Activated naive CD8-positive, alpha-beta T cell treated with anti-CD3 and anti-CD28 coated beads, Interleukin-2, amount 50 U/mL, for 24 hours (primary cell): Measurements from ENCODE around the gene CAMK2G.
"Not testable (repeated sequence)": the region's sequence is repeated elsewhere in the genome, so short reads cannot be mapped to it uniquely, and the experiment has no call there.

Experiments
- ATAC-seq: fragments of 150-1000 bp; cut with Tn5 transposase; one replicate; pipeline ENCODE4 v1.10.0; 2021
- DNase-seq: peaks from one replicate; pipeline ENCODE4 v3.0.0; 2021
- H3K27ac Mint-ChIP-seq: one replicate; pipeline ENCODE4 v1.8.0; 2021; ENCODE audit warnings: mild to moderate bottlenecking, mixed read lengths
- H3K27me3 Mint-ChIP-seq: one replicate; pipeline ENCODE4 v1.8.0; 2021; ENCODE audit warnings: mixed read lengths
- H3K36me3 Mint-ChIP-seq: one replicate; pipeline ENCODE4 v1.8.0; 2021; ENCODE audit warnings: low read depth, mixed read lengths
- H3K4me1 Mint-ChIP-seq: one replicate; pipeline ENCODE4 v1.8.0; 2021; ENCODE audit warnings: mixed read lengths
- H3K4me3 Mint-ChIP-seq: one replicate; pipeline ENCODE4 v1.8.0; 2021; ENCODE audit warnings: mild to moderate bottlenecking, moderate library complexity, mixed read lengths
- H3K9me3 Mint-ChIP-seq: one replicate; pipeline ENCODE4 v1.8.0; 2021; ENCODE audit warnings: mixed read lengths

Gene CAMK2G

DNA sequence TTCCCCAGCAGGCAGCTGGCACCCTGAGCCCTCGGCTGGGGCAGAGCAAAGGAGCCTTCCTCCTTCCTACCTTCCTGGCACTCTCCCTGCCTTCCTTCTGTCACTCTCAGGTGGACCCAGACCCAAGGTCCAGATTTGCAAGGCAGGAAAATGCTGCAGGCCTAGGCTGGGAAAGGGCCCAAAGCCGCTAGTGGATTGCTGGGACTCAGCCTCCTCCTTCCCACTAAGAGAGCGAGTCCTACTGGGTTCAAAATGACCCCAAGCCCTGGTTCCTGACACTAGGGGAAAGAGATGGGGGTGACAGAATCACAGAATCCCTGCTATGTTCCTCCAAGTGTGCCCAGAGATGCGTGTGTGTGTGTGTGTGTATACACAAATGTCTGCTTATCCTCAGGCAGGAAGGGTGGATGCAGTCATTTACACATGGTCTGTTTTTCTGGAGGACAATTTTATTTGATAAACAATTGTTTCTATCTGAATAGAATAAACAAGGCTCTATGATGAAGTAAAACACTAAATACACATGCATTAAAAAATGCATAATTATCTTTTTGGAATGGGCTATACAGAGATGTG is 35.3 kb upstream of the CAMK2G start:
- H3K27ac Mint-ChIP-seq: peak overlapping the region; percentile 78
- H3K36me3 Mint-ChIP-seq: no peaks in the 10 kb centered on the region
- no peaks in the 10 kb centered on the region for H3K9me3 Mint-ChIP-seq
- H3K4me1 Mint-ChIP-seq: peaks cover 40% of the 10 kb centered on the region
- H3K27me3 Mint-ChIP-seq: peaks cover 60% of the 10 kb centered on the region
- ATAC-seq (no peak), DNase-seq (no peak)
- peak overlapping the region; percentile 66 for H3K4me3 Mint-ChIP-seq

DNA sequence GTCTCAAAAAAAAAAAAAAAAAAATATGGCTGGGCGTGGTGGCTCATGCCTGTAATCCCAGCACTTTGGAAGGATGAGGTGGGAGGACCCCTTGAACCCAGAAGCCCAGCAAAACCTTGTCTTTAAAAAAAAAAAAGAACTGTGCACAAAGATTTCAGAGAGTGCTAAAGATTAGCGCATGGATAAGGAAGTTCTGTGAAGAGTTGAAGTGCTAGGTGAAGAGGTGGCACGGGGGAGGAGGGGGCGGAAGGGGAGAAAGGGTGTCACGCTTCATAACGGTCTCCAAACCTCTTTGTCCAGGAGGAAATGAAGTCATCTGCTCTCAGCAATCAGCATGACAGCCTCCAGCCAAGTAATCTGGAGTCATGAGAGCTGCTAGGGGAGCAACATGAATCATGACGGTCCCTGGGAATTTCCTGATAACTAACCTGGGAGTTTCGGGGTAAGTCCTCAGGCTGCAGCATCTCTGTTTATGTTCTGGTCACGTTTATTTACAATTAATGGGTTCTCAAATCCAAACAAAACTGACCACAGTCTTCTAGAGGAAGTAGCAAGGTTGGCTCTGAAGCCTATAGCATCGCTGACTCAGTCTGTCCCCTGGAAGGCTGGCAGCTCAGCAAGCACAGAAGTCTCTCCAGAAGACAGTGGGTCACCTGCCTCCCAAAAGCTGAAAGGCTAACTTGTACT is 34.6 kb upstream of the CAMK2G start:
- peak; percentile 80 for ATAC-seq
- Mint-ChIP-seq H3K27ac (peak overlapping the region; percentile 78), H3K4me3 (peak overlapping the region; percentile 66), H3K4me1 (peaks cover 40% of the 10 kb centered on the region), H3K9me3 (no peaks in the 10 kb centered on the region), H3K36me3 (no peaks in the 10 kb centered on the region), H3K27me3 (peaks cover 55% of the 10 kb centered on the region)
- peak; percentile 58 for DNase-seq

DNA sequence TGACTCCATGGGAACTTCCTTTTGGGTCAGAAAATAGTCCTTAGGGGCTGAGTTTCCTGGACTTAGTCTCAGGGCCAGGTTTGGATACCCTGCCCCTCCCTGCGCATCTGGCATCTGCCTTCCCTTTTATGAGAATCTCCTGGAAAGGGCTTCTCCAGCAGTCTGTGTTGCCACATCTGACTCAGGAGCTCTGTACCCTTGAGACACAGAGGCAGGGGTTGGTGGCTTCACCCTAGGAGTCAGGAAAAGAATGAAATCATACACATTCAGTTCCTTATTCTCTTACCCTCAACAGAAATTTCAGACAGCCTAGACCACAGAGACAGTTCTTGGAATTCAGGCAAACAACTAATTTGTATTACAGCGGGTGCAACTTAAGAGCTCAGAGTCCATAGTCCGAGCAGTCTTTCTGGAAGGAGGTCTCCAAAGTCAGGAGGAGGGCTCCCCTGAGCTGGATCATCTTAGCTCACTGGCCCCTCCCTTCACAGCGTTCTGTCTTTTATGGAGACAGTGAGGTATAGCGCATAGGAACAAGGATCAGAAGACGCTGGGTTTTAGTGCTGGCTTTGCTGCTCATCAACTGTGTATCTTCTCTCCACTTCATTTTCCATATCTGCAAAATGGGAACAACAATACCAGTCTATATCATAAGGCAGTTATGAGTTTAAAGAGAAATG is 33.6 kb upstream of the CAMK2G start:
- H3K36me3 Mint-ChIP-seq: no peaks in the 10 kb centered on the region
- DNase-seq (no peak), ATAC-seq (no peak)
- peaks cover 46% of the 10 kb centered on the region for H3K27me3 Mint-ChIP-seq
- H3K4me1 Mint-ChIP-seq: peaks cover 40% of the 10 kb centered on the region
- no peaks in the 10 kb centered on the region for H3K9me3 Mint-ChIP-seq
- H3K27ac Mint-ChIP-seq: peak overlapping the region; percentile 46
- peak overlapping the region; percentile 18 for H3K4me3 Mint-ChIP-seq

DNA sequence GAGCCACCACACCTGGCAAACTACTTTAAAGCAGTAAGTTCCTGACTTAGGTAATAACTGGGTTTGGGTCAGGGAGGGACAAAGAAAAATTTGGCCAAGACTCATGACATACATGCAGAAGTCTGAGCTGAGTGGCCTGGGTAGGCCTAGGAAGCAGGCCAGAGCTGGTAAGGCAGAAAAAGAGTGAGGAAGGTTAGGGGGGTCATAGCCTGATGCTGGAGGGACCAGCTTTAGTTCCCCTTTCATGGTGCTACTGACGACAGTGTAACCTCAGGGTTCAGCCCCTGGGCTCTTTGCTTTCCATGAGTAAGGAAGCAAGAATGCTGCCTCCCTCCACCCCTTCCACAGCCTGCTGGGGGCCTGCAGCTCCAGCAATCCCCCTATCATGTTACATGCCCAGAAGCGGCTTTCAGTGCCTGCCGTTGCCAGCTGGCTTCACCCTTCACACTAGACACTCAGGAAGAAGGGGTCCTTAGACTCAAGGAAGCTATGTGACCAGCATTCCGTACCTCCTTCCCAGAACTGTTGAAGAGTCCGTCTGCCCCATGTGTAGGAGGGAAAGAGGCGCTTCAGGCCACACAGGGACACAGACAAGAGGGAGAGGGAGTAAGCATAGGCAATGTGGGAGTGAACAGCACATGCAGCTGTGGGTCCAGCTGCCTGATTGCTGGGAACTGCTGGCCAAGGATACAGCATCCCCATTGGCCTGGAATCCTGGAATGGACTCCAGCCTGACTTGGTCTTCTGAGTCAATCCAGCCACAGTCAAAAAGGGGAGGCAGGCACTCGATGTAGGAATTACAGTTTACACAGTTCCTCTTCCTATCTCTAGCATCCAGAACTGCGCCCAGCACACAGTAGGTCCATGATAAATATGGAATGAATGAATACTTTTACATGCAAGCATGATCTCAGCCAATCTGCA is 32.4 kb upstream of the CAMK2G start:
- Mint-ChIP-seq H3K4me1 (peaks cover 40% of the 10 kb centered on the region), H3K27me3 (peaks cover 38% of the 10 kb centered on the region), H3K9me3 (no peaks in the 10 kb centered on the region), H3K4me3 (no peak overlapping the region), H3K36me3 (no peaks in the 10 kb centered on the region), H3K27ac (peak overlapping the region; percentile 64)
- ATAC-seq: no peak
- no peak for DNase-seq

DNA sequence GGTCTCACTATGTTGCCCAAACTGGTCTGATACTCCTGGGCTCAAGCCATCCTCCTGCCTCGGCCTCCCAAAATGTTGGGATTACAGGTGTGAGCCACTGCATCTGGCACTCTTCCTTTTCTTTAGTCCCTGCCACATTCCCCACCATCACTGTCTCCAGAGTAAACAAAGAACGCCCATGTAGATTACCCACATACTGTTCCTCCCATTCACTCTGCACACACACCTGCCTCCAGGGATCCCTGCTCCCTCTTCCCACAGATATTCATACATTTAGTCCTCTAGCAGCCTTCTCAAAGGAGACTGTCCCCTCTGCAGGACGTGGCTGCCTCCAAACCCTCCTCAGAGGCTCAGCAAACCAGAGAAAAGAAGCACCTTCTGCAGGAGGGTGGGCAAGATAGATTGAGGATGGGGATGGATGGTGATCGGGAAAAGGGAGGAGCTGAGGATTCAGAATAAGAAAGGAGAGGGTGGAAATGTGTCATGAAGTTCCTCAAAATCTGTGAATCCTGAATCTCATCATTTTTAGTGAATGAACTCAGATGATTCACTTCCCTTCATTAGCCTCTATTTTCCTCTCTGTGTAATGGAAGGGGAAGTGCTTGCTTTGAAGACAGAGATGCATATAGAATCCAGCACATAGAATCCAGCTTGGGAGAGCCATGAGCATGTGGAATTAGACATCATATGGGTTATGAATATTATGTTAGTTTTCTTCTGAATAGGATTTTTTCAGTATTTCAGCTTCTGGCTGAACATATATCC is 31.1 kb upstream of the CAMK2G start:
- Mint-ChIP-seq H3K9me3 (no peaks in the 10 kb centered on the region), H3K36me3 (no peaks in the 10 kb centered on the region), H3K4me1 (peaks cover 32% of the 10 kb centered on the region), H3K27me3 (peaks cover 28% of the 10 kb centered on the region), H3K27ac (no peak overlapping the region), H3K4me3 (no peak overlapping the region)
- ATAC-seq (no peak), DNase-seq (no peak)

DNA sequence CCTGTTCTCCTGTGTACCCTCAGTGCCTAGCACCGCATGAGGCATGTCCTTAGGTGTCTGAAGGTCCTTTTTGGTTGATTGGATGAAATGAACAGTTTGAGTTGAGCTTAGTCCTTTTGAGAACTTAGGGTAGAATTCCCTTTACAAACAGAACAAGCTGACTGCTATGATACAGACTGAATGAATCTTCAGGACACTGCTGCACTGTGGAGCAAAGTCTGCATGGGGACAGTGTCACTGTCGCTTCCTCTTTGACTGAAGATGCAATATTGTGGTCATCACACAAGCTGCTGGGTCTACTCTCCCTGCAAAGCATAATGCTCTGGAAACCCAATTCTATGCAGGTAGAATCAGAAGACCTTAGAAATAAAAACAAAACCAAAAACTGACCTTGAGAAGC is 28.0 kb upstream of the CAMK2G start:
- Mint-ChIP-seq H3K9me3 (no peaks in the 10 kb centered on the region), H3K4me1 (peaks cover 6% of the 10 kb centered on the region), H3K36me3 (no peaks in the 10 kb centered on the region), H3K27me3 (peaks cover 16% of the 10 kb centered on the region), H3K27ac (no peak overlapping the region), H3K4me3 (no peak overlapping the region)
- ATAC-seq (no peak), DNase-seq (no peak)

DNA sequence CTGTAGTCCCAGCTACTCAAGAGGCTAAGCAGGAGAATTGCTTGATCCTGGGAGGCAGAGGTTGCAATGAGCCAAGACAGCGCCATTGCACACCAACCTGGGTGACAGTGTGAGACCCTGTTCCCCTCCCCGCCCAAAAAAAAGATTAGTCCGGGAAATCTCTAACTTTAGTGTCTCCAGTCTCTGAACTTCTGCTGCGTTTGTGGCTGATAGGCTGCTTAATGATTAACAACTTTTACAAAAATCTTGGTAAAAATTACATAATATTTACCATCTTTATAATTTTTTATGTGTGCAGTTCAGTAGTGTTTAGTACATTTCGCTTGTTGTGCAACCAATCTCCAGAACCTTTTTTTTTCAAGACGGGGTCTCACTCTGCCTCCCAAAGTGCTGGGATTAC is 26.9 kb upstream of the CAMK2G start:
- H3K9me3 Mint-ChIP-seq: no peaks in the 10 kb centered on the region
- DNase-seq (no peak), ATAC-seq (no peak)
- H3K36me3 Mint-ChIP-seq: no peaks in the 10 kb centered on the region
- H3K27ac Mint-ChIP-seq: no peak overlapping the region
- no peak overlapping the region for H3K4me3 Mint-ChIP-seq
- H3K27me3 Mint-ChIP-seq: peaks cover 11% of the 10 kb centered on the region
- peaks cover 3% of the 10 kb centered on the region for H3K4me1 Mint-ChIP-seq

DNA sequence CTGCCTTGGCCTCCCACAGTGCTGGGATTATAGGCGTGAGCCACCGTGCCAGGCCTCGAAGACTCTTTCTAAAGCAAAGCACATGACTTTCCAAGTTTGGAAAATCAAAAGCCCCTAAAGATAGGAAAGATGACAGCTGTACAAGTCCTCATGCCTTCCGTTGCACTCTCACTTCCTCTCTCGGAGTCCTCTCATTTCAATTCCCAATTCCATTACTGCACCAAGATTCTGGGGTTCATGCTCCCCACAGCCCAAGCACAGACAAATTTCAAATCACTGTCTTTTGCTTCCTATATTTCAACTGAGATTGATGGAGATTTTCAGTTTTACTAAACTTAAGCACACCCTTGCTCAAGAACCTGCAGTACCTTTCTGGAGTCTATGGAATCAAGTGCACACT is 25.7 kb upstream of the CAMK2G start:
- Mint-ChIP-seq H3K27ac (no peak overlapping the region), H3K27me3 (peaks cover 10% of the 10 kb centered on the region), H3K4me3 (no peak overlapping the region), H3K36me3 (no peaks in the 10 kb centered on the region), H3K9me3 (no peaks in the 10 kb centered on the region), H3K4me1 (no peaks in the 10 kb centered on the region)
- DNase-seq (no peak), ATAC-seq (no peak)

DNA sequence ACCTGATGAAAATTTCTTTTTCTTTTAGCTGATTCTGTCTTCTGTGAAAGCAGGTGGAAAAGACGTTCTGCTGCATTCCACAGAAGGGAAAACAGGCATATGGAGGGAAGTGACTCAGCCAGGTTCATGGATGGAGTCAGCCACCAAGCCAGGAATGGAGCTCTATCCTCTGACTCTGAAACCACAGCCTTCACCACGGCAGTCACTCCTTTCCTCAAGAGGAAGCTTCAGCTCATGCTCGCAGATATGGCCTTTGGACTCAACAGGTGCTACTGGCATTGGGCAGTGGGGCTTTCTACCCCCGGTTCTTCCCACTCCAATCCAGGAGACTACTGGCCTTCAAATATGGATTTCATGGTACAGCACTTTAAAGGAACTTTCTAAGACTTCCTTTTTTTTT is 25.1 kb upstream of the CAMK2G start:
- Mint-ChIP-seq H3K36me3 (no peaks in the 10 kb centered on the region), H3K4me1 (peaks cover 6% of the 10 kb centered on the region), H3K4me3 (no peak overlapping the region), H3K27ac (no peak overlapping the region), H3K27me3 (peaks cover 10% of the 10 kb centered on the region), H3K9me3 (no peaks in the 10 kb centered on the region)
- ATAC-seq (no peak), DNase-seq (no peak)

DNA sequence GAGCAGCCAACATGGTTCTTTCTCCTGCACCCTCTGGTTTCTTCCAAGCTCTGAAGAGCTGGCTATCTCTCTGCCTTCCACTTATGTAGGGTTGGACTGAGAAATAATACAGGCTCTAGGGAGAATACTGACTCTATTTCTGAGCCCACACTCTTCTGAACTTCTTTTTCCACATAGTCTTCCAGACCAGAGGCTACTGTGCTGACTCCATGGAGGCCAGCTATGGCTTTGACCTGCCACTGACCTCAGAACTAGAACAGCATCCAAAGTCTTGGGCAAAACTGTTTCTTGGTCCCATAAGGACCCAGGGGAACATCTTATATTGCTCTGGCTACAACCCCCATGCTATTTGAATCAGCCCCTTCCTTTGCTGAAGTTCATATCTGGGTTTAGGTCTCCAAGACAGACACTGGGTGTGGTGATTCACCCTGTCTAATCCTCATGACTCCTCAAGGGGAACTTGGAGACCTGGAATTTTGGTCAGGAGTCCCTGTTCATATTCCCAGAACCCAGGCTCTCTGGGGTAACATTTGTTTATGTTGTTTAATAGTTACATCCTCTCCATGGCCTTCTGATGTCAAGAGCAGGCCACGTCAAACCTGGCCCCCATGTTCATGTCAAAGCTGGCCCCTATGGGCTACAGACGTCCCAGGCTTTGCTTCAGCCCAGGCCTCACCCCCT is 24.5 kb upstream of the CAMK2G start:
- Mint-ChIP-seq H3K36me3 (no peaks in the 10 kb centered on the region), H3K9me3 (no peaks in the 10 kb centered on the region), H3K27me3 (peaks cover 10% of the 10 kb centered on the region), H3K4me3 (no peak overlapping the region), H3K27ac (no peak overlapping the region), H3K4me1 (peaks cover 11% of the 10 kb centered on the region)
- no peak for ATAC-seq
- no peak for DNase-seq

DNA sequence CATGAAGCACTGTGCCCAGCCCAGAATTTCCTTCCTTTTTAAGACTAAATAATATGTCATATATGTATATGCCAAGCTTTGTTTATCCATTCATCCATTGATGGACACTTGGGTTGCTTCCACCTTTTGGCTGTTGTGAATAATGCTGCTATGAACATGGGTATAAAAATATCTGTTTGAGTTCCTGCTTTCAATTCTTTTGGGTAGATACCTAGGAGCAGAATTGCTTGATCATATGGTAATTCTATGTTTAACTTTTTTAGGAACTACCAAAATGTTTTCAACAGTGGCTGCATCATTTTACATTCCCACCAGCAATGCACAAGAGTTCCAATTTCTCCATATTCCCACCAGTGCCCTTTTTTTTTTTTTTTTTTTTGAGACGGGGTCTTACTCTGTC is 23.3 kb upstream of the CAMK2G start:
- no peak overlapping the region for H3K4me3 Mint-ChIP-seq
- no peaks in the 10 kb centered on the region for H3K9me3 Mint-ChIP-seq
- no peaks in the 10 kb centered on the region for H3K36me3 Mint-ChIP-seq
- no peak for ATAC-seq
- DNase-seq: no peak
- peaks cover 13% of the 10 kb centered on the region for H3K4me1 Mint-ChIP-seq
- peaks cover 10% of the 10 kb centered on the region for H3K27me3 Mint-ChIP-seq
- no peak overlapping the region for H3K27ac Mint-ChIP-seq

DNA sequence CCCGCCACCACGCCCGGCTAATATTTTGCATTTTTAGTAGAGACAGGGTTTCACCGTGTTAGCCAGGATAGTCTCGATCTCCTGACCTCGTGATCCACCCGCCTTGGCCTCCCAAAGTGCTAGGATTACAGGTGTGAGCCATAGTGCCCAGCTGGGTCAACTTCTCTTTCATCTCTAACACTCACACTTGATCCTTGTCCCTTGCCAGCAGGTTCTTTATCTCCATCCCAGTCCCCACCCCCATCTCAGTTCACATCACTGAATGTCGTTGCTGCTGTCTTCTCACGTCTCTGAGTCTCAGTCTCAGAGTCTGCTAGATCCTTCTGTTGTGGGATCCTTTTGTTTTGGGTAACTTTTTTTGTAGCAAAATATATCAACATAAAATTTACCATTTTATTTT is 21.0 kb upstream of the CAMK2G start:
- peaks cover 13% of the 10 kb centered on the region for H3K4me1 Mint-ChIP-seq
- H3K4me3 Mint-ChIP-seq, H3K9me3 Mint-ChIP-seq: not testable (repeated sequence)

DNA sequence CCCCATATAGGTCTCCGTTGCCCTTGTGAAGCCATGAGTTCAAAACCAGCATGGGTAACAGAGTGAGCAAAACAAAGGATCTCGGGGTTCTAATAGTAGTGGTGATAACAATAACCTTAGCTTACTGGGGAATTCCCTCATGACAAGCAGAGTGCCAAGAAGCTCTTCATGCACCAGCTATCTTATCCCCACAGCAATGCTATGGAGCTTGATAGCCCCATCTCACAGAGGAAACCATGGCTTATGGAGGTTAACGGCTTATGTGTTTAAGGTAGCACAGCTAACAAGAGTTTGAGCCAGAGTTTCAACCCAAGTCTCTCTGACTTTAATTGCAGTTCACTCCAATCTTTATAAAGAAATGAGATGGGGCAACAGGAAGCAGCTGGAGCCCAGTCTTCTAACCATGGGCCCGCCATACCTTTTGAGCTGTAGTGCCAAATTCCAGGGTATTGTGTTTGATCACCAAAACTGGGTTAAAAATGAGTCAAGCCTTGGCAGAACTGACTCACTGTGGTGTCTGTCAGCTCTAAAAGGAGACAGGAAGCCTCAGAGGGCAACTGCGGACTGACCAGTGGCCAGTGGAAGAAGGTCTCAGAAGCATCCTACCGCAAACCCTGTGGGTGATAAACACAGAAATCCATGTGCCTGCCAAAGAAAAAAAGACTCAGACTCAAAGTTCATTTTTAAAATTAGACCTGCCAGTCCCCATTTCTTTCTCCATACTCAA is 20.1 kb upstream of the CAMK2G start:
- Mint-ChIP-seq H3K4me3 (no peak overlapping the region), H3K9me3 (no peaks in the 10 kb centered on the region), H3K27me3 (peaks cover 3% of the 10 kb centered on the region), H3K4me1 (peaks cover 13% of the 10 kb centered on the region), H3K27ac (no peak overlapping the region), H3K36me3 (no peaks in the 10 kb centered on the region)
- DNase-seq (peak; percentile 35), ATAC-seq (peak; percentile 77)

More for the DNA sequence above, 21.0 kb upstream of the CAMK2G start:
- H3K27me3 Mint-ChIP-seq, DNase-seq, H3K36me3 Mint-ChIP-seq, H3K27ac Mint-ChIP-seq, ATAC-seq: not testable (repeated sequence)
